Epithelial cell of esophagus (primary cell): ENCODE data around the gene SLC4A2.

Experiments used
- DNase-seq: peaks from one replicate; pipeline ENCODE4 v3.0.0; 2010; ENCODE audit warnings: low read depth
- H3K4me3 ChIP-seq: 2 replicates; pipeline ENCODE4 v1.5.1; 2011; ENCODE audit warnings: mild to moderate bottlenecking, low read length, control low read depth
- CTCF ChIP-seq: IDR thresholded peaks from 2 replicates; pipeline ENCODE4 v1.5.1; 2011; ENCODE audit warnings: low read depth, mild to moderate bottlenecking, low read length, control low read depth, inconsistent platforms; ENCODE audit not compliant: insufficient read depth; ENCODE audit errors: missing control alignments

The SLC4A2 gene

GRCh38 chr7:151078233-151079040 is 19.0 kb downstream of the SLC4A2 start:
- no peak for TF ChIP-seq CTCF
- no peak overlapping the region for H3K4me3 ChIP-seq
- DNase-seq = no peak

GRCh38 chr7:151079199-151079910 is 20.0 kb downstream of the SLC4A2 start:
- no peak for DNase-seq
- peak overlapping the region; percentile 73 for H3K4me3 ChIP-seq
- TF ChIP-seq CTCF = no peak

- peak overlapping the region; percentile 73 for H3K4me3 ChIP-seq
- DNase-seq = peak; percentile 62
- TF ChIP-seq CTCF = peak; percentile 2
Observed at GRCh38 chr7:151080067-151080521, 20.7 kb downstream of the SLC4A2 start.

- peak within 1 kb of the TSS; percentile 73 for H3K4me3 ChIP-seq
- no peak for TF ChIP-seq CTCF
- DNase-seq = peak; percentile 92
Observed at GRCh38 chr7:151080522-151081169, 21.3 kb downstream of the SLC4A2 start, which contains the start of gene FASTK. Gene FASTK (minus strand): TSS chr7:151080809. CDS start chr7:151080766, 43 bp downstream.

GRCh38 chr7:151081170-151082101 is 22.0 kb downstream of the SLC4A2 start:
- peak; percentile 42 for DNase-seq
- H3K4me3 ChIP-seq = peak overlapping the region; percentile 65
- no peak for TF ChIP-seq CTCF
